Heart right ventricle (tissue), 16 donors: Measurements from ENCODE around the gene TRIM62. TPM values are rescaled to one million over a fixed set of nuclear protein-coding genes. Genes with fewer than 3 reads are reported as not detected.

ENCODE experiments used
- ATAC-seq, 8 donors: fragments of 200-7000 bp; cut with Tn5 transposase; one replicate each; pipeline ENCODE4 v1.9.1; 2020; ENCODE audit warnings: mild to moderate bottlenecking in 8 of 8, moderate library complexity in 8 of 8, moderate number of reproducible peaks in 1 of 8
- DNase-seq, 2 donors: peaks; one replicate each; pipeline ENCODE4 v3.0.0-alpha.2; 2020
- H3K27ac ChIP-seq, 10 donors: fragments of 200-600 bp; sonication (generic) in 2 of 10; one replicate each; pipeline versions ENCODE4 v1.5.0 to v1.8.0; 2020 to 2022; ENCODE audit warnings: mild to moderate bottlenecking in 3 of 10
- H3K27me3 ChIP-seq, 7 donors: fragments of 200-600 bp; one replicate each; pipeline ENCODE4 v1.8.0; 2021 to 2022; ENCODE audit warnings: mild to moderate bottlenecking in 2 of 7
- H3K36me3 ChIP-seq, 9 donors: fragments of 200-600 bp; sonication (generic) in 1 of 9; one replicate each; pipeline versions ENCODE4 v1.5.0 to v1.8.0; 2020 to 2022; ENCODE audit warnings: mild to moderate bottlenecking in 2 of 9
- H3K4me1 ChIP-seq, 9 donors: fragments of 200-600 bp; sonication (generic) in 1 of 9; one replicate each; pipeline versions ENCODE4 v1.5.0 to v1.8.0; 2020 to 2022; ENCODE audit warnings: mild to moderate bottlenecking in 4 of 9
- H3K4me3 ChIP-seq, 10 donors: fragments of 200-600 bp; sonication (generic) in 2 of 10; one replicate each; pipeline versions ENCODE4 v1.5.0 to v1.8.0; 2020 to 2022; ENCODE audit warnings: mild to moderate bottlenecking in 7 of 10, moderate library complexity in 2 of 10
- H3K9me3 ChIP-seq, 11 donors: fragments of 200-600 bp in 10 of 11; sonication (generic) in 2 of 11; one replicate each; pipeline versions ENCODE4 v1.5.0 to v1.8.0; 2013 to 2022; ENCODE audit warnings: mild to moderate bottlenecking in 2 of 11, control low read depth in 1 of 11, moderate library complexity in 1 of 11
- CTCF ChIP-seq, 9 donors: fragments of 200-600 bp; sonication (generic) in 2 of 9; IDR thresholded peaks; one replicate each; pipeline versions ENCODE4 v1.5.0 to v1.8.0; 2021 to 2022; ENCODE audit warnings: antibody characterized with exemption in 9 of 9, mild to moderate bottlenecking in 5 of 9, moderate library complexity in 1 of 9
- WGBS, 2 donors: extraction: QIAGEN DNeasy Blood & Tissue Kit; methylation state at CpG; one replicate each; pipeline ENCODE4 v1.1.7; 2013; ENCODE audit warnings: inconsistent platforms in 1 of 2; 5-methylcytosine and 5-hydroxymethylcytosine counted together
- intact Hi-C, 10 donors: fragments of 100-400 bp; cut with DNase I; formaldehyde crosslinking; loops; one replicate each; pipeline versions ENCODE4 v1.11.1 to v1.14.2; 2022
- long read RNA-seq, 3 donors: library from polyadenylated mRNA; unstranded; transcript quantifications; one replicate each; pipeline ENCODE4 v2.0.0, GENCODE V29; 2020 to 2021
- polyA plus RNA-seq, 2 donors: library from polyadenylated mRNA; stranded (reverse); fragments of 200-250 nt; gene quantifications; one replicate each; pipeline ENCODE4 v1.2.3, GENCODE V29; 2013
- total RNA-seq, 10 donors: library from RNA; stranded (reverse); fragmentation: NEBNext Ultra II Directional in 3 of 10; extraction: Animal tissue kit (Norgen Biotek cat#: 25700) in 3 of 10; gene quantifications; one replicate each; pipeline versions ENCODE4 v1.2.1 to v1.2.4, GENCODE V29; 2021 to 2023
- donor health status: Arrhythmogenic right ventricular cardiomyopathy.
- donor health status: ischemic (EF 13 %, LVEDD 7.1; RV severe dilation, severe dysfunction).
- donor health status: healthy with polysubstance abuse.
- donor health status: DM: no; HTN: yes; CAD: no.
- donor health status: DM: no; HTN: no; CAD: no.
- donor health status: ischemic (EF 25% LVEDD 6.9; RV normal size, moderate dysfunction).
- donor health status: ischemic (EF 25% LVEDD 5.7; RV mildly dilated, moderate dysfunction).
- donor health status: healthy.
- donor health status: DM: yes; HTN: yes; CAD: no.
- donor health status: Ischemic cardiomyopathy.
- donor health status: ischemic (EF 35%, LVEDD 5.7; RV mildly dilated, moderate dysfunction).
- donor health status: nonischemic (EF 11% LVEDD 7.7; RV severe dilation, severe dysfunction).
- donor health status: DM: yes; HTN: yes; CAD: no.
- donor health status: PGD.
- donor health status: ischemic (EF 29% LVEDD 5.4; RV normal size, mild dysfunction).
- donor health status: nonischemic (EF 23%, LVEDD 6.1; RV moderate dilation, normal function).

Gene TRIM62
- total RNA-seq (1 to 10 TPM; 2.0 to 3.7 (median 2.8) TPM), polyA plus RNA-seq (1 to 10 TPM; 2.4 to 2.5 TPM)
- long read RNA-seq, donor 1, partial matches to known transcripts, result 0 of 5 reads
- long read RNA-seq, donor 1, other reads (novel, unspliced or antisense), result 5 of 5 reads
- long read RNA-seq, donor 2, partial matches to known transcripts, result 0 of 5 reads
- long read RNA-seq, donor 2, other reads (novel, unspliced or antisense), result 3 of 5 reads
- long read RNA-seq, donor 3, partial matches to known transcripts, result 2 of 2 reads
- long read RNA-seq, donor 3, other reads (novel, unspliced or antisense), result 0 of 2 reads

- peaks cover 0 to 9% (median 0%) of the 10 kb centered on the region in 7 donors for H3K27me3 ChIP-seq
- ATAC-seq (peak; percentile 88 to 95 (median 90)), DNase-seq (peak; percentile 90 to 91)
- H3K36me3 ChIP-seq, result peaks cover 0 to 10% (median 0%) of the 10 kb centered on the region in 9 donors
- peaks cover 3 to 26% (median 16%) of the 10 kb centered on the region in 9 donors for H3K4me1 ChIP-seq
- no peaks in the 10 kb centered on the region for H3K9me3 ChIP-seq
- no peak for TF ChIP-seq CTCF (IDR thresholded peaks at IDR 0.05)
- intact Hi-C loops, result loop anchor here in 3 of 10 donors (1.0 to 5.0 kb wide), 3 partner anchors 45 to 55 kb away; no protein-coding TSS in a partner anchor
- H3K27ac ChIP-seq, result peak within 1 kb of the TSS in 9 of 10 donors; percentile 65 to 86 (median 79)
- WGBS, 2 donors, result 0 to 1% methylated on average over 29 to 35 of the region's 35 CpGs
- H3K4me3 ChIP-seq, result peak within 1 kb of the TSS; percentile 75 to 95 (median 90)
These were observed at the start of gene TRIM62 for GRCh38 chr1:33181921-33182341. TRIM62 (minus strand) TSS chr1:33182043; CDS start chr1:33181432, 611 bp downstream.

- Histone ChIP-seq H3K4me3 (no peak overlapping the region), H3K9me3 (no peaks in the 10 kb centered on the region), H3K4me1 (peaks cover 0 to 51% (median 20%) of the 10 kb centered on the region in 9 donors), H3K36me3 (no peaks in the 10 kb centered on the region), H3K27me3 (no peaks in the 10 kb centered on the region), H3K27ac (no peak overlapping the region)
- intact Hi-C loops, result no loop called here
- ATAC-seq (no peak), DNase-seq (no peak)
- no peak for TF ChIP-seq CTCF (IDR thresholded peaks at IDR 0.05)
- 89 to 92% methylated on average over 7 of the region's 7 CpGs for WGBS, 2 donors
These were observed 49.3 kb upstream of the TRIM62 start for GRCh38 chr1:33231166-33231565.

- 27 to 29% methylated on average over 5 of the region's 5 CpGs for WGBS, 2 donors
- DNase-seq, result peak in 1 of 2 donors; percentile 80
- H3K9me3 ChIP-seq, result peaks cover 0 to 17% (median 10%) of the 10 kb centered on the region in 11 donors
- H3K27me3 ChIP-seq, result no peaks in the 10 kb centered on the region
- no peak for TF ChIP-seq CTCF (IDR thresholded peaks at IDR 0.05)
- peak; percentile 73 to 94 (median 90) for ATAC-seq
- H3K4me1 ChIP-seq, result peaks cover 0 to 33% (median 6%) of the 10 kb centered on the region in 9 donors
- peak overlapping the region in 5 of 10 donors; percentile 16 to 69 (median 24) for H3K27ac ChIP-seq
- no peaks in the 10 kb centered on the region for H3K36me3 ChIP-seq
- intact Hi-C loops, result loop anchor here in 8 of 10 donors (5.0 to 10.0 kb wide), 7 partner anchors 47 to 386 kb away; partner anchors contain the start of gene TRIM62 (in 1 of the 8)
- no peak overlapping the region for H3K4me3 ChIP-seq
These were observed 47.2 kb upstream of the TRIM62 start for GRCh38 chr1:33228935-33229487.

- no peak for ATAC-seq
- intact Hi-C loops, result loop anchor here in 8 of 10 donors (5.0 to 10.0 kb wide), 7 partner anchors 43 to 389 kb away; partner anchors contain the start of gene TRIM62 (in 1 of the 8)
- WGBS, 2 donors, result 88 to 90% methylated on average over 1 of the region's 1 CpG
These were observed 43.7 kb upstream of the TRIM62 start for GRCh38 chr1:33225586-33225985.

More at GRCh38 chr1:33225586-33225985, 43.7 kb upstream of the TRIM62 start:
- Histone ChIP-seq H3K4me3 (no peak overlapping the region), H3K36me3 (no peaks in the 10 kb centered on the region), H3K9me3 (peaks cover 0 to 27% (median 11%) of the 10 kb centered on the region in 11 donors), H3K27me3 (no peaks in the 10 kb centered on the region), H3K27ac (no peak overlapping the region), H3K4me1 (peaks cover 0 to 34% (median 6%) of the 10 kb centered on the region in 9 donors)
- no peak for DNase-seq
- no peak for TF ChIP-seq CTCF (IDR thresholded peaks at IDR 0.05)
